ENCODE measurements around the gene HSPA5.

- TF ChIP-seq EZH2 (IDR thresholded peaks at IDR 0.05) (no peak), POLR2AphosphoS5 (IDR thresholded peaks at IDR 0.05; ENCODE audit: borderline replicate concordance, low read depth, low read length) (no peak), FOXP2 (optimal IDR thresholded peaks at IDR 0.05; ENCODE audit: control extremely low read depth, extremely low read length, insufficient read depth) (no peak)
Measured at GRCh38 chr9:125277411-125277810, 36.3 kb upstream of the HSPA5 start.

Data from SK-N-MC (cell line).